K562 (cell line): ENCODE data around the gene ZNF432. TPM values are rescaled to one million over a fixed set of nuclear protein-coding genes. Genes with fewer than 3 reads are reported as not detected.

ENCODE experiments used
- AFF1 ChIP-seq, 2 experiments: fragments of 450-650 bp; IDR thresholded peaks; 2 replicates each; pipeline ENCODE4 v1.6.1; 2018; ENCODE audit warnings: mild to moderate bottlenecking in 2 of 2, low read depth in 1 of 2; ENCODE audit not compliant: partially characterized antibody in 2 of 2
- E2F5 ChIP-seq: sonication (generic); formaldehyde crosslinking; IDR thresholded peaks from 2 replicates; pipeline ENCODE4 v1.8.0; 2022; ENCODE audit warnings: mild to moderate bottlenecking, missing genetic modification reagents
- HMGXB4 ChIP-seq: sonication (generic); formaldehyde crosslinking; IDR thresholded peaks from 2 replicates; pipeline ENCODE4 v1.8.1; 2023; ENCODE audit warnings: mild to moderate bottlenecking, missing genetic modification reagents
- MBD1 ChIP-seq: fragments of 250-450 bp; sonication (Bioruptor Pico); IDR thresholded peaks from 2 replicates; pipeline ENCODE4 v1.8.0; 2022; ENCODE audit warnings: inconsistent platforms
- POLR2A ChIP-seq: fragments of 450-650 bp; conservative IDR thresholded peaks from 2 replicates; pipeline ENCODE4 v1.6.1; 2016
- POLR2G ChIP-seq: fragments of 200-400 bp; formaldehyde crosslinking; IDR thresholded peaks from 2 replicates; pipeline ENCODE4 v1.6.1; 2017; ENCODE audit warnings: low read depth, mild to moderate bottlenecking, antibody characterized with exemption, low read length, moderate library complexity
- UBTF ChIP-seq, 2 experiments: IDR thresholded peaks; 2 replicates each; pipeline ENCODE4 v1.6.1; 2012; ENCODE audit warnings: improper control_type of control experiment in 2 of 2, low read depth in 2 of 2, low read length in 2 of 2, borderline replicate concordance in 1 of 2
- ZFP91 ChIP-seq: sonication (generic); formaldehyde crosslinking; IDR thresholded peaks from 2 replicates; pipeline ENCODE4 v1.8.0; 2022; ENCODE audit warnings: mild to moderate bottlenecking, missing genetic modification reagents
- ZNF311 ChIP-seq: fragments of 250-450 bp; sonication (Bioruptor Pico); IDR thresholded peaks from 2 replicates; pipeline ENCODE4 v1.4.0; 2020; ENCODE audit warnings: mild to moderate bottlenecking, moderate library complexity
- ZNF41 ChIP-seq: fragments of 250-450 bp; sonication (Bioruptor Pico); conservative IDR thresholded peaks from 2 replicates; pipeline ENCODE4 v1.4.0; 2020; ENCODE audit warnings: mild to moderate bottlenecking
- ZNF512 ChIP-seq: IDR thresholded peaks from 2 replicates; pipeline ENCODE4 v1.6.1; 2016; ENCODE audit warnings: missing genetic modification characterization, missing compliant biosample characterization
- polyA plus RNA-seq, 8 experiments: library from polyadenylated mRNA; depleted of rRNA in 4 of 8; stranded (reverse) in 5 of 8; unstranded in 3 of 8; fragments of >200 nt; fragmentation: Nextera tagmentation in 2 of 8; fragmentation: Illumina TruSeq in 1 of 8; extraction: Ambion mirVana in 2 of 8; extraction: Trizol in 1 of 8; gene quantifications; 2 replicates each; pipeline versions ENCODE4 v1.2.1 to v1.2.3, GENCODE V29; 2011 to 2014; ENCODE audit warnings: inconsistent platforms in 1 of 8, missing spikeins in 1 of 8
- total RNA-seq, 7 experiments: library from RNA; depleted of rRNA in 6 of 7; stranded (reverse); fragments of >200 nt in 6 of 7; fragmentation: Illumina TruSeq in 2 of 7; extraction: Trizol in 2 of 7; gene quantifications; 2 replicates each; pipeline versions ENCODE4 v1.2.1 to v1.2.3, GENCODE V29; 2011 to 2021; ENCODE audit warnings: low replicate concordance in 1 of 7

Gene ZNF432
- total and polyA plus RNA-seq, 9 of the 15 experiments (the other 6 are each of a cell fraction or from before 2014, with no cell fraction given): 2.6 to 6.8 (median 4.0) TPM

GRCh38 chr19:52095172-52096014, 46.8 kb upstream of the ZNF432 start, which contains the start of gene ZNF841 (continued):
- no peak for TF ChIP-seq ZFP91 (CRISPR knock-in tag)
- TF ChIP-seq AFF1 (IDR thresholded peaks at IDR 0.05; ENCODE audit: low read depth in 1 of 2, partially characterized antibody in 2 of 2): no peak
- no peak for TF ChIP-seq MBD1 (CRISPR knock-in tag)
- no peak for TF ChIP-seq HMGXB4 (CRISPR knock-in tag)
- no peak for TF ChIP-seq ZNF311 (CRISPR knock-in tag)
- peak; percentile 85 for TF ChIP-seq POLR2G
- peak; percentile 89 for TF ChIP-seq POLR2A
- TF ChIP-seq ZNF41: no peak
- TF ChIP-seq UBTF (IDR thresholded peaks at IDR 0.05; ENCODE audit: borderline replicate concordance in 1 of 2, low read depth in 2 of 2, low read length in 2 of 2): peak in 1 of 2 experiments; percentile 18; a peak in 1 of 4 replicates
- no peak for TF ChIP-seq E2F5
- TF ChIP-seq ZNF512 (tag): no peak
